GM23248 (cell line): Measurements from ENCODE around the gene MORC1.

Source experiments
- EZH2 ChIP-seq: fragments of 200-600 bp; sonication (generic); IDR thresholded peaks from 2 replicates; pipeline ENCODE4 v1.6.1; 2018; ENCODE audit warnings: antibody characterized with exemption, mild to moderate bottlenecking; ENCODE audit not compliant: insufficient read depth, poor library complexity, severe bottlenecking
- EZH2phosphoT487 ChIP-seq: fragments of 200-600 bp; sonication (generic); IDR thresholded peaks from 2 replicates; pipeline ENCODE4 v1.6.1; 2018; ENCODE audit warnings: antibody characterized with exemption, moderate library complexity, mild to moderate bottlenecking, low read depth; ENCODE audit not compliant: insufficient read depth

GRCh38 chr3:109072194-109072593 is 45.7 kb downstream of the MORC1 start:
- TF ChIP-seq EZH2 (no peak), EZH2phosphoT487 (no peak)
